Dedifferentiated amniotic fluid mesenchymal stem cell (primary cell): ENCODE measurements around the gene DHRS2.
"Not testable (repeated sequence)": the region's sequence is repeated elsewhere in the genome, so short reads cannot be mapped to it uniquely, and the experiment has no call there.

Source experiments
- DNase-seq: peaks from one replicate; pipeline ENCODE4 v3.0.0-alpha.2; 2016; ENCODE audit errors: extremely low spot score

Gene DHRS2

DNA sequence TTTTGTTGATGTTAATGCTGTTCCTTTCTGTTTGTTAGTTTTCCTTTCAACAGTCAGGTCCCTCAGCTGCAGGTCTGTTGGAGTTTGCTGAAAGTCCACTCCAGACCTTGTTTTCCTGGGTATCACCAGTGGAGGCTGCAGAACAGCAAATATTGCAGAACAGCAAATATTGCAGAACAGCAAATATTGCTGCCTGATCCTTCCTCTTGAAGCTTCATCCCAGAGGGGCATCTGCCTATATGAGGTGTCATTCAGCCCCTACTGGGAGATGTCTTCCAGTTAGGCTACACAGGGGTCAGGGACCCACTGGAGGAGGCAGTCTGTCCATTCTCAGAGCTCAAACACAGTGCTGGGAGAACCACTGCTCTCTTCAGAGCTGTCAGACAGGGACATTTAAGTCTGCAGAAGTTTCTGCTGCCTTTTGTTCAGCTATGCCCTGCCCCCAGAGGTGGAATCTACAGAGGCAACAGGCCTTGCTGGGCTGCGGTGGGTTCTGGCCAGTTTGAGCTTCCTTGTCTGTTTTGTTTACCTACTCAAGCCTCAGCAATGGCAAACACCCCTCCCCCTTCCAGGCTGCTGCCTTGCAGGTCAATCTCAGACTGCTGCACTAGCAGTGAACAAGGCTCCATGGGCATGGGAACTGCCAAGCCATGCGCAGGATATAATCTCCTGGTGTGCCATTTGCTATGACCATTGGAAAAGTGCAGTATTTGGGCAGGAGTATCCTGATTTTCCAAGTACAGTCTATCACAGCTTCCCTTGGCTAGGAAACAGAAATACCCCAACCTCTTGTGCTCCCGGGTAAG is 53.7 kb downstream of the DHRS2 start:
- DNase-seq: not testable (repeated sequence)

DNA sequence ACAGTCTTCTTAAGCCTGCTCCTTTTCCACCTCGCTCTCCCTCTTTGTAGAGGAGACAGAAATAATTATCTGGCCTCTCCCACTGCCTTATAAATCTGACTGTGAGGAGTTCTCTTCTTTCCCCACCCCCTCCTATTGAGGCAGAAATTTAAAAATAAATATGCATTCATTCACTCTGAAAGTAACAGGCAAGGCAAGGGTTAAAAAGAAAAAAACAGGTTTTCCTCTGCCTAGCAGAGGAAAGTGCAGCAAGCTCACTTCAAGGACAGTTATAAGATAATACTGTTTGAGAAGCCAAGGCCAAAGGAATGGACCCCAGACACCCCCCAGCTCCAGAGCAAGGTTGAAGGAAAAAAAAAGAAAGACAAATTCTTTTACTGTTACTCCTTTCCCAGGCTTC is 56.3 kb downstream of the DHRS2 start:
- DNase-seq: no peak

DNA sequence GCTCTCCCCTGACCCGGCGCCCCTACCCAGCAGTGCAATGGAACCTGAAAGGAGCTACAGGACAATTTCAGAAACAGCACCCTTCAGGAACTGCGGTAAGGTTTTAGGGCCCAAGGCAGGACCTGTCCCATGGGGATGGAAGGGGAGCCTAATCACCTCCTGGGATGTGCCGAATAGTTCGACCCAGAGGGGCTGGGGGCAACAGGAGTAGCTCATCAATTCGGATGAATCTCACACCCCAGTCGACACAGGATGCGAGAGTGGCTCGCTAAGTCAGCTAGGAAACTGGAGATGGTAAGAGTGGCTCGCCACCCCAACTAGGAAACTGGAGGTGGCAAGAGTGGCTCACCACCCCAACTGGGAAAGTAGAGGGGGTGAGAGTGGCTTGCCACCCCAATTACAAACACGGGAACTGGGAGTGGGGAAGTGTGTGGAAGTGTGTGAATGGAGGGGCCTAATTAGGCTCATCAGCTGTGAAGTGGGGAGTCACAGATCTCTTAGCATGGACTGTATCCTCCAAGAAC is 57.1 kb downstream of the DHRS2 start:
- DNase-seq: no peak

DNA sequence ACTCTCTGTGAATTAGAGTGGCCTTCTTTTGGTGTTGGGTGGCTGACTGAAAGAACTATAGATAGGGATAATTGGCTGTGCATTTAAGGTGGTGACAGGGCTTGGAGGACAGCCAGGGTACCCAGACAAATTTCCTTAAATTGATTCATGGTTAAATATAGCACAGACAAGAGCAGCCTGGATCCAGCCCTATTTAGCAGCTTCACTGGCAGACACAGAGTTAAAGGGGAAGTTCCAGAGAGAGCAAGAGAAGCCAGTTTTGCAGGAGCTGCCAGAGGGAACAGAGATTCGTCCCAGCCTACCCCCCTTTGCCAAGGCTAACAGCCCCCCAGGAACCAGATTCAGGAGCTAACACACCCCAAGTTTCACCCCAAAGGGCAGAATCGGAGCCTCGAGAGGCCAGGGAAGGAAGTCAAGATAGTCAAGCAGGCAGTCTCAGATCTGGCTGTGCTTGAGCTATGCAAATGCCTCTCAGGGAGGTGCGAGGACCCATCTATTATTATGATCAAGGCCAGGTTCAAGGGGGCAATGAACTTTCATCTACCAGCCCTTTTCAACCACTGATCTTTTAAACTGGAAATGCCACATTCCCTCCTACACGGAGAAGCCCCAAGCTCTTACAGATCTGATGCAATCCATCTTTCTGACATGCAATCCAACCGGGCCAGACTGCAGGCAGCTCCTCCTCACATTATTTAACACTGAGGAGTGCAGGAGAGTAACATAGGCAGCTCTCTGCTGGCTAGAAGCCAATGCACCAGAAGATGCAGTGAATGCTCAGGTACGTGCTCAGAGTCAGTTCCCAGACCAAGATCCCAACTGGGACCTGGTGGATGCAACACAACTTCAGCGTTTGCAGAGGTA is 58.2 kb downstream of the DHRS2 start:
- DNase-seq: peak; percentile 94
